HepG2 (cell line): ENCODE measurements around the gene SLC12A1. TPM values are rescaled to one million over a fixed set of nuclear protein-coding genes. Genes with fewer than 3 reads are reported as not detected.

ENCODE experiments used
- ATAC-seq: fragments of 200-7000 bp; cut with Tn5 transposase; 3 replicates; pipeline ENCODE4 v1.9.1; 2020; ENCODE audit warnings: mild to moderate bottlenecking, moderate library complexity
- BruUV-seq: library from RNA; stranded (reverse); fragments of 400-500 nt; replicated peaks from 2 replicates; lab custom pipeline; 2021; lab: Mats Ljungman, UMichigan
- CTCF ChIA-PET: fragments of 300-600 bp; formaldehyde crosslinking; extraction: SDS; loops from one replicate; lab custom pipeline; 2021; ENCODE audit warnings: low total read pairs, inconsistent platforms, low intra/inter-chr PET ratio; lab: Yijun Ruan, JAX
- POLR2A ChIA-PET: fragments of 350-600 bp; sonication (Branson Sonifier 250); formaldehyde crosslinking; loops from one replicate; lab custom pipeline; 2020; ENCODE audit warnings: antibody characterized with exemption, inconsistent platforms; lab: Yijun Ruan, JAX
- DNase-seq: peaks from one replicate; pipeline ENCODE4 v3.0.0-alpha.2; 2015; ENCODE audit warnings: low spot score
- FAIRE-seq: peaks from 3 replicates; lab custom pipeline; 2011; peaks lifted over from hg19 to GRCh38; lab: Jason Lieb, UNC
- H2AFZ ChIP-seq: one replicate; pipeline ENCODE4 v1.6.1; 2011; ENCODE audit warnings: low read length, inconsistent platforms
- H3K27ac ChIP-seq: fragments of 300-600 bp; 3 replicates; pipeline ENCODE4 v1.8.0; 2011; ENCODE audit warnings: mixed run types, mild to moderate bottlenecking, mixed read lengths, low read length, inconsistent platforms; ENCODE audit not compliant: insufficient read depth; ENCODE audit errors: extremely low read length
- H3K27me3 ChIP-seq, 2 experiments: fragments of 200-600 bp in 1 of 2; 2 replicates in 1 of 2; 3 replicates in 1 of 2; pipeline versions ENCODE4 v1.6.0 to v1.8.0; 2011; ENCODE audit warnings: low read length in 2 of 2, mild to moderate bottlenecking in 2 of 2, moderate library complexity in 2 of 2, inconsistent platforms in 1 of 2; ENCODE audit not compliant: insufficient read depth in 2 of 2, control insufficient read depth in 1 of 2
- H3K36me3 ChIP-seq, 2 experiments: fragments of 200-600 bp in 1 of 2; replicated peaks in 1 of 2; 2 replicates in 1 of 2; 3 replicates in 1 of 2; pipeline versions ENCODE4 v1.5.1 to v1.8.0; 2011; ENCODE audit warnings: low read length in 2 of 2, inconsistent platforms in 1 of 2; ENCODE audit not compliant: insufficient read depth in 2 of 2, control insufficient read depth in 1 of 2
- H3K4me1 ChIP-seq: 2 replicates; pipeline ENCODE4 v1.5.1; 2012; ENCODE audit warnings: low read length, inconsistent platforms; ENCODE audit not compliant: insufficient read depth
- H3K4me2 ChIP-seq: 2 replicates; pipeline ENCODE4 v1.6.0; 2011; ENCODE audit warnings: low read depth, low read length, inconsistent platforms
- H3K4me3 ChIP-seq, 3 experiments: fragments of 200-600 bp in 1 of 3; sonication (generic), shearing (Covaris generic) in 1 of 3; replicated peaks in 1 of 3; 2 replicates each; pipeline ENCODE4 v1.5.1; 2011 to 2016; ENCODE audit warnings: low read length in 3 of 3, inconsistent platforms in 2 of 3, low read depth in 2 of 3, mild to moderate bottlenecking in 2 of 3, control low read depth in 1 of 3, mixed read lengths in 1 of 3; ENCODE audit not compliant: insufficient read depth in 1 of 3
- H3K79me2 ChIP-seq: one replicate; pipeline ENCODE4 v1.6.1; 2011; ENCODE audit warnings: low read length, inconsistent platforms; ENCODE audit not compliant: insufficient read depth
- H3K9ac ChIP-seq: 2 replicates; pipeline ENCODE4 v1.6.0; 2011; ENCODE audit warnings: mild to moderate bottlenecking, low read depth, low read length, inconsistent platforms; ENCODE audit not compliant: insufficient read depth
- H3K9me3 ChIP-seq: 2 replicates; pipeline ENCODE4 v1.5.1; 2012; ENCODE audit warnings: mild to moderate bottlenecking, low read length
- H4K20me1 ChIP-seq: 2 replicates; pipeline ENCODE4 v1.6.0; 2011; ENCODE audit warnings: inconsistent platforms, mild to moderate bottlenecking, low read length, moderate library complexity; ENCODE audit not compliant: insufficient read depth
- ATF7 ChIP-seq, 2 experiments: fragments of 450-650 bp in 1 of 2; sonication (generic) in 1 of 2; formaldehyde crosslinking in 1 of 2; IDR thresholded peaks; 2 replicates each; pipeline versions ENCODE4 v1.4.0 to v1.6.1; 2016 to 2020; ENCODE audit warnings: antibody characterized with exemption in 1 of 2, mild to moderate bottlenecking in 1 of 2, missing genetic modification reagents in 1 of 2
- MXI1 ChIP-seq: IDR thresholded peaks from 3 replicates; pipeline ENCODE4 v1.6.1; 2012; ENCODE audit warnings: low read depth, low read length, inconsistent platforms, borderline replicate concordance
- TARDBP ChIP-seq: sonication (generic); formaldehyde crosslinking; IDR thresholded peaks from 2 replicates; pipeline ENCODE4 v1.8.0; 2022; ENCODE audit warnings: mild to moderate bottlenecking, missing genetic modification reagents
- U2AF2 ChIP-seq: fragments of 200-400 bp; formaldehyde crosslinking; IDR thresholded peaks from 2 replicates; pipeline ENCODE4 v1.6.1; 2017; ENCODE audit warnings: low read depth, mild to moderate bottlenecking, low read length
- ZFAT ChIP-seq: sonication (generic); formaldehyde crosslinking; conservative IDR thresholded peaks from 2 replicates; pipeline ENCODE4 v1.8.1; 2023; ENCODE audit warnings: missing genetic modification reagents, inconsistent platforms
- ZNF790 ChIP-seq: sonication (generic); formaldehyde crosslinking; IDR thresholded peaks from 2 replicates; pipeline ENCODE4 v1.8.0; 2022; ENCODE audit warnings: missing genetic modification reagents, mild to moderate bottlenecking, borderline replicate concordance
- WGBS: methylation state at CpG from one replicate; pipeline ENCODE4 v1.1.6; 2017; ENCODE audit warnings: low lambda C conversion rate; 5-methylcytosine and 5-hydroxymethylcytosine counted together
- in situ Hi-C: cut with HindIII; loops from 2 replicates; pipeline ENCODE4 v1.10.0; 2017; ENCODE audit warnings: low pct_unique_long_range_greater_than_20kb; ENCODE audit not compliant: extremely low pct_ligation_motif_present
- intact Hi-C: fragments of 100-400 bp; cut with micrococcal nuclease; formaldehyde crosslinking; loops from one replicate; pipeline ENCODE4 v1.10.0; 2022; ENCODE audit not compliant: unreplicated experiment
- polyA plus RNA-seq, 8 experiments: library from polyadenylated mRNA; depleted of rRNA in 3 of 8; stranded (reverse) in 7 of 8; unstranded in 1 of 8; fragments of >200 nt; fragmentation: Illumina TruSeq in 4 of 8; extraction: Trizol in 4 of 8; gene quantifications; 2 replicates each; pipeline versions ENCODE4 v1.2.1 to v1.2.3, GENCODE V29; 2011 to 2016; ENCODE audit warnings: low read depth in 4 of 8, missing spikeins in 1 of 8, mixed read lengths in 1 of 8; ENCODE audit not compliant: insufficient read depth in 1 of 8
- total RNA-seq, 5 experiments: library from RNA; depleted of rRNA; stranded (reverse); fragments of >200 nt; fragmentation: Illumina TruSeq; extraction: Trizol; gene quantifications; 2 replicates each; pipeline ENCODE4 v1.2.3, GENCODE V29; 2016; ENCODE audit warnings: low read depth in 1 of 5
- TF ChIP-seq, protein P1 (sequence below): sonication (generic); formaldehyde crosslinking; IDR thresholded peaks from 2 replicates; pipeline ENCODE4 v1.4.0; 2020; ENCODE audit warnings: mild to moderate bottlenecking, missing genetic modification reagents
- TF ChIP-seq, protein P2 (sequence below): sonication (generic); formaldehyde crosslinking; IDR thresholded peaks from 2 replicates; pipeline ENCODE4 v1.4.0; 2020; ENCODE audit warnings: missing genetic modification reagents, borderline replicate concordance

Gene SLC12A1
- total and polyA plus RNA-seq, 2 of the 13 experiments (the other 11 are each of a cell fraction or from before 2014, with no cell fraction given), result not detected

DNA sequence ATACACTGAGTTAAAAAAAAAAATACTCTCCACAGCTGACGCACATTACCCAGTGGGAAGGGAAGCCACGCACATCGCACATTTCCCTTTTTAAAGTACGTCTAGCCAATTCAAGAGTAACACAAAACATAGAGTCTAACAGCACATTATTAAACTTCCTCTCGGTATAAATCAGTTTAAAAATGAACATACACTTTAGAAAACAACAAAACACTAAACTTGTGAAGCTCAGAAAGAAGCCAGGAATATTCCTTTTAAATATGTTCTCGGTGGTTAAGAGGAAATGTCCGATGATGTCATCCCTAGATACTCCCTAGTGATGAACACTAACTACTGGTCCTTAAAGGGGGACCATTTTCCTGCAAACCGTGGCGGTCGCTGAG is 28.7 kb upstream of the SLC12A1 start:
- in situ Hi-C loops, result no loop called here
- Histone ChIP-seq H3K27me3 (0 out of 5 replicates have a peak, but pooled peaks cover 0 to 4% of the 10 kb centered on the region in 2 experiments), H3K4me3 (peak overlapping the region; percentile 66 to 68 (median 66)), H3K4me1 (peaks cover 11% of the 10 kb centered on the region), H3K4me2 (peak overlapping the region; percentile 65), H2AFZ (no peak overlapping the region), H3K27ac (no peak overlapping the region), H3K36me3 (no peaks in the 10 kb centered on the region), H3K9ac (peak overlapping the region; percentile 72; the same call in 1 of the 2 replicates), H3K79me2 (peaks cover 4% of the 10 kb centered on the region), H4K20me1 (no peaks in the 10 kb centered on the region), H3K9me3 (peaks cover 7% of the 10 kb centered on the region; the same call in 1 of the 2 replicates)
- CTCF ChIA-PET, result no interaction called here
- TF ChIP-seq ATF7 (IDR thresholded peaks at IDR 0.05), result peak; percentile 92
- TF ChIP-seq ATF7 (CRISPR knock-in tag; IDR thresholded peaks at IDR 0.05), result no peak
- no peak for TF ChIP-seq MXI1
- no peak for TF ChIP-seq ZNF790 (CRISPR knock-in tag)
- TF ChIP-seq, protein P1, sequence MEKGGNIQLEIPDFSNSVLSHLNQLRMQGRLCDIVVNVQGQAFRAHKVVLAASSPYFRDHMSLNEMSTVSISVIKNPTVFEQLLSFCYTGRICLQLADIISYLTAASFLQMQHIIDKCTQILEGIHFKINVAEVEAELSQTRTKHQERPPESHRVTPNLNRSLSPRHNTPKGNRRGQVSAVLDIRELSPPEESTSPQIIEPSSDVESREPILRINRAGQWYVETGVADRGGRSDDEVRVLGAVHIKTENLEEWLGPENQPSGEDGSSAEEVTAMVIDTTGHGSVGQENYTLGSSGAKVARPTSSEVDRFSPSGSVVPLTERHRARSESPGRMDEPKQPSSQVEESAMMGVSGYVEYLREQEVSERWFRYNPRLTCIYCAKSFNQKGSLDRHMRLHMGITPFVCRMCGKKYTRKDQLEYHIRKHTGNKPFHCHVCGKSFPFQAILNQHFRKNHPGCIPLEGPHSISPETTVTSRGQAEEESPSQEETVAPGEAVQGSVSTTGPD, result no peak
- no peak for TF ChIP-seq U2AF2
- TF ChIP-seq, protein P2, sequence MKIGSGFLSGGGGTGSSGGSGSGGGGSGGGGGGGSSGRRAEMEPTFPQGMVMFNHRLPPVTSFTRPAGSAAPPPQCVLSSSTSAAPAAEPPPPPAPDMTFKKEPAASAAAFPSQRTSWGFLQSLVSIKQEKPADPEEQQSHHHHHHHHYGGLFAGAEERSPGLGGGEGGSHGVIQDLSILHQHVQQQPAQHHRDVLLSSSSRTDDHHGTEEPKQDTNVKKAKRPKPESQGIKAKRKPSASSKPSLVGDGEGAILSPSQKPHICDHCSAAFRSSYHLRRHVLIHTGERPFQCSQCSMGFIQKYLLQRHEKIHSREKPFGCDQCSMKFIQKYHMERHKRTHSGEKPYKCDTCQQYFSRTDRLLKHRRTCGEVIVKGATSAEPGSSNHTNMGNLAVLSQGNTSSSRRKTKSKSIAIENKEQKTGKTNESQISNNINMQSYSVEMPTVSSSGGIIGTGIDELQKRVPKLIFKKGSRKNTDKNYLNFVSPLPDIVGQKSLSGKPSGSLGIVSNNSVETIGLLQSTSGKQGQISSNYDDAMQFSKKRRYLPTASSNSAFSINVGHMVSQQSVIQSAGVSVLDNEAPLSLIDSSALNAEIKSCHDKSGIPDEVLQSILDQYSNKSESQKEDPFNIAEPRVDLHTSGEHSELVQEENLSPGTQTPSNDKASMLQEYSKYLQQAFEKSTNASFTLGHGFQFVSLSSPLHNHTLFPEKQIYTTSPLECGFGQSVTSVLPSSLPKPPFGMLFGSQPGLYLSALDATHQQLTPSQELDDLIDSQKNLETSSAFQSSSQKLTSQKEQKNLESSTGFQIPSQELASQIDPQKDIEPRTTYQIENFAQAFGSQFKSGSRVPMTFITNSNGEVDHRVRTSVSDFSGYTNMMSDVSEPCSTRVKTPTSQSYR (CRISPR knock-in tag), result no peak
- TF ChIP-seq TARDBP (CRISPR knock-in tag), result no peak
- TF ChIP-seq ZFAT, result no peak
- FAIRE-seq (no peak), DNase-seq (no peak), ATAC-seq (peak; percentile 80)
- 27% methylated on average over 10 of the region's 10 CpGs for WGBS
- no TSS peak for BruUV-seq
- POLR2A ChIA-PET, result interaction anchor here (1.0 kb wide), 1 partner anchor 153 kb away, joined by 3 read pairs; the partner anchor contains the start of gene DUT
- intact Hi-C loops, result no loop called here
